Left renal pelvis (tissue), 4 donors: Measurements from ENCODE around the gene CLK4. TPM values are rescaled to one million over a fixed set of nuclear protein-coding genes. Genes with fewer than 3 reads are reported as not detected.
A peak's percentile ranks its signal among the peaks of the same experiment; 100 is the strongest.

Experiments
- DNase-seq, 4 donors: peaks; one replicate each; pipeline ENCODE4 v3.0.0-alpha.2; 2013; ENCODE audit warnings: low read depth in 4 of 4, low spot score in 3 of 4
- polyA plus RNA-seq, 4 donors: library from polyadenylated mRNA; unstranded; fragments of 120-200 nt; gene quantifications; one replicate each; pipeline ENCODE4 v1.2.1, GENCODE V29; 2013; ENCODE audit not compliant: insufficient read length in 4 of 4

CLK4 gene
- 10 to 100 TPM; 56.0 to 73.6 (median 67.3) TPM for polyA plus RNA-seq

GRCh38 chr5:178626484-178627258, at the start of gene CLK4:
Gene CLK4 (minus strand): TSS chr5:178627050. CDS start chr5:178623416, 3,634 bp downstream.
- peak; percentile 87 to 90 (median 89) for DNase-seq

- no peak for DNase-seq
Measured at GRCh38 chr5:178675922-178676321, 49.1 kb upstream of the CLK4 start.

GRCh38 chr5:178674334-178674733, 47.5 kb upstream of the CLK4 start:
- no peak for DNase-seq

GRCh38 chr5:178673801-178674295, 47.0 kb upstream of the CLK4 start:
- DNase-seq: no peak

GRCh38 chr5:178672630-178673029, 45.8 kb upstream of the CLK4 start:
- DNase-seq: no peak

- no peak for DNase-seq
Measured at GRCh38 chr5:178671602-178672144, 44.8 kb upstream of the CLK4 start.

- no peak for DNase-seq
Measured at GRCh38 chr5:178670351-178670885, 43.6 kb upstream of the CLK4 start.

GRCh38 chr5:178668579-178668978, 41.7 kb upstream of the CLK4 start:
- DNase-seq: no peak

- no peak for DNase-seq
Measured at GRCh38 chr5:178667688-178668087, 40.8 kb upstream of the CLK4 start.

- DNase-seq: peak in 3 of 4 donors; percentile 18 to 49 (median 22)
Measured at GRCh38 chr5:178667101-178667500, 40.3 kb upstream of the CLK4 start.

GRCh38 chr5:178664141-178664540, 37.3 kb upstream of the CLK4 start:
- DNase-seq: no peak

GRCh38 chr5:178662541-178662860, 35.7 kb upstream of the CLK4 start:
- no peak for DNase-seq

- DNase-seq: no peak
Measured at GRCh38 chr5:178661836-178662540, 35.1 kb upstream of the CLK4 start.

- no peak for DNase-seq
Measured at GRCh38 chr5:178651046-178651810, 24.4 kb upstream of the CLK4 start.

GRCh38 chr5:178650214-178650613, 23.4 kb upstream of the CLK4 start:
- DNase-seq: no peak

- DNase-seq: no peak
Measured at GRCh38 chr5:178649580-178649979, 22.7 kb upstream of the CLK4 start.

GRCh38 chr5:178644826-178645545, 18.1 kb upstream of the CLK4 start:
- no peak for DNase-seq

- no peak for DNase-seq
Measured at GRCh38 chr5:178642351-178642909, 15.6 kb upstream of the CLK4 start.

GRCh38 chr5:178641711-178642110, 14.9 kb upstream of the CLK4 start:
- no peak for DNase-seq
